ENCODE measurements around the gene ZNF579. TPM values are rescaled to one million over a fixed set of nuclear protein-coding genes. Genes with fewer than 3 reads are reported as not detected.

ZNF579 gene
- total RNA-seq, 1 donor from 2014 or later, result 35.0 TPM

DNA sequence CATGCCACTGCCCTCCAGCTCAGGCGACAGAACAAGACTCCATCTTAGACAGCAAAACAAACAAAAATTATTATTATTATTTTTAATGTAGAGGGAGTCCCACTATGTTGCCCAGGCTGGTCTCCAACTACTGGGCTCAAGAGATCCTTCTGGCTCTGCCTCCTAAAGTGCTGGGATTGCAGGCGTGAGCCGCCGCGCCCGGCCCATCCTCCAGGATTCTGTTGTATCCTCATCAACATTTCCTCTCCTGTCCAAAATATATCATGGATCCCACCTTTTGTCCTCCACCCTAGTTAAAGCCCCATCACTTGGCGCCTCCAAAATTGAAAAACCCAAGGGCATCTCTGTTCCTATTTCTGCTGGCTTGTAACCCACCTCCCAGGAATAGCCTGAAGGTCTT, 42.5 kb upstream of the ZNF579 start:
- DNase-seq (ENCODE audit: low spot score in 2 of 2, unreplicated experiment in 2 of 2), result no peak
- Mint-ChIP-seq H3K4me1 (peaks cover 14% of the 10 kb centered on the region), H3K36me3 (peaks cover 9% of the 10 kb centered on the region), H3K27ac (peak overlapping the region; percentile 69), H3K27me3 (ENCODE audit: low read depth) (no peaks in the 10 kb centered on the region), H3K4me3 (peak overlapping the region; percentile 26), H3K9me3 (no peaks in the 10 kb centered on the region)
- TF ChIP-seq CTCF (IDR thresholded peaks at IDR 0.05; ENCODE audit: unreplicated experiment), result no peak

- Mint-ChIP-seq H3K36me3 (peaks cover 14% of the 10 kb centered on the region), H3K4me1 (peaks cover 14% of the 10 kb centered on the region), H3K27ac (no peak overlapping the region)
Measured at GRCh38 chr19:55622242-55622969, 41.8 kb upstream of the ZNF579 start.

DNA sequence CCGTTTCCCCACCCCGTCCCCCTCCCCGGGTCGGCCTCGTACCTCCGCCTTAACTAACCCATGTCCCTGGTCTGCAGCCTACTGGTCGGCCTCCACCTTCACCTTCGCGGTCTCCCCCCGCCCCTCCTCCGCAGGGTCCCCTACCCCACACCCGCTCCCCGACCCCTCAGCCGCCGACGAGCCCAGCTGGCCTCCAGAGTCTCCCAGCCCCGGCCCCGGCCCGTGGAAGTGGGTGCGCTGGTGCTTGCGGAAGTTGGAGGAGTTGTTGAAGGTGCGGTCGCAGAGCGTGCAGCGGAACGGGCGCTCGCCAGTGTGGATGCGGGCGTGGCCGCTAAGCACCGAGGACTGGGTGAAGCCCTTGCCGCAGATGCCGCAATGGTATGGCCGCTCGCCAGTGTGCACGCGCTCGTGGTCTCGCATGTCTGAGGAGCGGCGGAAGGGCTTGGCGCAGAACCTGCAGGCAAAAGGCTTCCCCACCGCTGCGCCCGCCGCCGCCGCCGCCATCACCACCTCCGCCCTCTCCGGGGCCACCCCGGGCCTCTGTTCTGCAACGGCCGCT, 41.1 kb upstream of the ZNF579 start:
- H3K9me3 Mint-ChIP-seq, result no peaks in the 10 kb centered on the region
- no peak overlapping the region for H3K27ac Mint-ChIP-seq
- TF ChIP-seq CTCF (IDR thresholded peaks at IDR 0.05; ENCODE audit: unreplicated experiment), result no peak
- no peak overlapping the region for H3K4me3 Mint-ChIP-seq
- peaks cover 18% of the 10 kb centered on the region for H3K36me3 Mint-ChIP-seq
- H3K4me1 Mint-ChIP-seq, result peaks cover 14% of the 10 kb centered on the region
- no peaks in the 10 kb centered on the region for H3K27me3 Mint-ChIP-seq (ENCODE audit: low read depth)
- DNase-seq (ENCODE audit: low spot score in 2 of 2, unreplicated experiment in 2 of 2), result no peak

More at GRCh38 chr19:55622242-55622969, 41.8 kb upstream of the ZNF579 start:
- no peak for TF ChIP-seq CTCF (IDR thresholded peaks at IDR 0.05; ENCODE audit: unreplicated experiment)
- no peak overlapping the region for H3K4me3 Mint-ChIP-seq
- DNase-seq (ENCODE audit: low spot score in 2 of 2, unreplicated experiment in 2 of 2), result no peak
- H3K27me3 Mint-ChIP-seq (ENCODE audit: low read depth), result no peaks in the 10 kb centered on the region
- no peaks in the 10 kb centered on the region for H3K9me3 Mint-ChIP-seq

DNA sequence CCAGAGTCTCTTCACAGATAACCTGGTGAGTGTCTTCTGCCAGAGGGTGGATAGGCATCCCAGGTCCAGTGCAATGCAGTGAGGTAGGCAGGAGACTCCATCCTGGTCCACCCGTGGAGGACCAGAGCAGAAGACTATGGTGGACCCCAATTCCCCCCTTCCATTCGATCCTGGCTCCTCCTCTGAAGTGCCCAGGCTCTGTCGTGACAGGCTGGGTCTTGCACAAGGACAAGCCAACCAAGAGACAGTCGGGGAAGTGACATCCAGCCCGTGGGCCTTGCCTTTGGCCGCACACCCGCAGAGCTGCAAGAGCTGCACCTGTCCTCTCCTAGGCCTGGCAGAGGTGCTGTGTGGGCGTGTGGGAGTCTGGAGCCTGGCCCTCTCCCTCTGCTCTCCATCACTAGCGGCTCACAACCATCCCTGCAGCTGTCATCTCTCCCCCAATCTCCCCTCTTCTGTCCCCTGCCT, 40.6 kb upstream of the ZNF579 start:
- Mint-ChIP-seq H3K27me3 (ENCODE audit: low read depth) (no peaks in the 10 kb centered on the region), H3K27ac (no peak overlapping the region), H3K4me1 (peaks cover 14% of the 10 kb centered on the region), H3K9me3 (no peaks in the 10 kb centered on the region), H3K4me3 (no peak overlapping the region), H3K36me3 (peaks cover 21% of the 10 kb centered on the region)
- TF ChIP-seq CTCF (IDR thresholded peaks at IDR 0.05; ENCODE audit: unreplicated experiment), result no peak
- no peak for DNase-seq (ENCODE audit: low spot score in 2 of 2, unreplicated experiment in 2 of 2)

GRCh38 chr19:55620410-55621204, 40.0 kb upstream of the ZNF579 start:
- no peak for DNase-seq (ENCODE audit: low spot score in 2 of 2, unreplicated experiment in 2 of 2)
- Mint-ChIP-seq H3K27me3 (ENCODE audit: low read depth) (no peaks in the 10 kb centered on the region), H3K27ac (no peak overlapping the region), H3K9me3 (no peaks in the 10 kb centered on the region), H3K36me3 (peaks cover 21% of the 10 kb centered on the region), H3K4me3 (no peak overlapping the region), H3K4me1 (peaks cover 14% of the 10 kb centered on the region)
- no peak for TF ChIP-seq CTCF (IDR thresholded peaks at IDR 0.05; ENCODE audit: unreplicated experiment)
